Activated CD8-positive, alpha-beta memory T cell treated with anti-CD3 and anti-CD28 coated beads for 36 hours (primary cell): ENCODE data around the gene UCK1. TPM values are rescaled to one million over a fixed set of nuclear protein-coding genes. Genes with fewer than 3 reads are reported as not detected.

Experiments used
- CTCF ChIA-PET: fragments of 350-600 bp; sonication (Branson Sonifier 250); formaldehyde crosslinking; loops from one replicate; lab custom pipeline; 2021; ENCODE audit warnings: antibody characterized with exemption; lab: Charles Lee
- POLR2A ChIA-PET: fragments of 350-600 bp; sonication (Branson Sonifier 250); formaldehyde crosslinking; loops from one replicate; lab custom pipeline; 2021; ENCODE audit warnings: antibody characterized with exemption; lab: Charles Lee
- total RNA-seq, 2 experiments: library from RNA; stranded (reverse); gene quantifications; one replicate each; pipeline ENCODE4 v1.2.3, GENCODE V29; 2021

Gene UCK1
- 10 to 100 TPM; 22.8 to 24.3 TPM for total RNA-seq

DNA sequence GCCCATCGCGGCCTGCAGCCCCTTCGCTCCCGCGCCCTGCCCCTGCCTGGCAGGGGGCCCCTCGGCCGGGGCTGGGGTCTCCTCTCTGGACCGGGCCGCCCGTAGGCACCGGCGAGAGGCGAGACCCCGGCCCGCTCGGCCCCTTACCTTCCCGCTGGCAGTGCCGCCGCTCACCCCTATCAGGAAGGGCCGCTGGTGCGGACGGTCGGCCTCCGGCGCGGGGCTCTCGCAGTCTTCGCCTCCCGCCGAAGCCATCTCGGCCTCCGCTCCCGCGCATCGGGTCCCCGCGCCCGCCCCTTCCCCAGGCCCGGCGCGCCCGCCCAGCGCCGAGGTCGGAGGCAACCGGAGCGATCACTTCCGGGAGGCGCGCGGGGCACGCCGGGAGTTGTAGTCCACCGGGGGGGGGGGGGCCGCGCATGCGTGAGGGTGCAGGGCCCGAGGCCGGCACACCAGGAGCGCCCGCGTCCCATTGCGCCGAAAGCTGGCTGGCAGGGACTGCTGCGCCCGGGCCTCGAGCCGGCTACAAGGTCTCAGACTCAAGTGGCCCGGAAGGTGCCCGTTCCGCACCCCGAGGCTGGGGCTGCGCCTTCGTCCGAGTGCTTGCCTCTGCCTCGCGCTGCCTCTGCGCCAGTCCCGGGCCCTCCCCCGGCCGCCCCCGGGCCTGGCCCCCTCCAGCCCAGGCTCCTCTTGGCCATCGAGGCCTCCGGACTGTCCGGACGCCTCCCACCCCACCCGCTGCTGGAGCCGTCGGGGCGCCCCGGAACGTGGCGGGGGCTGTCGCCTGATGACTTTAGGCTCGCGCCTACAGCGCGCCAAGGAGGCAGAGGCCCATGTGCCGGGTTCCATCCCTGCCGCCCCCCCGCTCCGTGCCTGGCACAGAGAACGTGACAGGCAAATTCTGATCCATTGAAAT is at the start of gene UCK1:
Gene UCK1, minus strand, starts transcription at position 344 of the 913 bp plus-strand sequence. Its CDS starts 89 bp downstream, at position 255.
- ChIA-PET POLR2A (interaction anchor here (0.7 kb wide), 4 partner anchors 8 to 227 kb away, joined by 3 to 5 read pairs (median 4); no protein-coding TSS in a partner anchor), CTCF (interaction anchor here (1.4 kb wide), 1 partner anchor 60 kb away, joined by 3 read pairs; no protein-coding TSS in a partner anchor)

DNA sequence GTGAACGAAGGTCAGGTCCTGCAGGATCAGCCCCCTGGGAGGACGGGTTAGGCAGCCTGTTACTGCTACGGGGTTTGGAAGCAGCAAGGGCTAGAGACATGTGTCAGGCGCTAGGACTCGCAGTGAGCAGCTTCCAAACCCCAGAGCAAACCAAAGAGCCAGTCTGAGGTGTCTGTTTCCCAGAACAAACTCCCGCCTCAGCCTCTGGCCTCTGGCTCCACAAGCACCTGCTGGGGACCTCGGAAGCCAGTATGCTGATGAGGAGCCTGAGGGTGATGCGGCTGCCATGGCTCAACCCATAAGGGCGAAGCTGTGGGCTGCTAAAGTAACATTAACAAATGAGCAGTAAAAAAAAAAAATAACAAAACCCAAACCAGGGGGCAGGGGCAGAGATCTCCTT is 49.3 kb upstream of the UCK1 start:
- CTCF ChIA-PET: interaction anchor here (1.3 kb wide), 1 partner anchor 11 kb away, joined by 3 read pairs; no protein-coding TSS in a partner anchor

GRCh38 chr9:131579789-131580211 is 48.7 kb upstream of the UCK1 start:
- ChIA-PET POLR2A (interaction anchor here (1.5 kb wide), 1 partner anchor 207 kb away, joined by 3 read pairs; no protein-coding TSS in a partner anchor), CTCF (interaction anchor here (0.5 to 1.7 kb wide), 4 partner anchors 12 to 309 kb away, joined by 3 to 4 read pairs (median 4); no protein-coding TSS in a partner anchor)

More for the DNA sequence above, 49.3 kb upstream of the UCK1 start:
- POLR2A ChIA-PET: interaction anchor here (0.7 kb wide), 1 partner anchor 124 kb away, joined by 3 read pairs; no protein-coding TSS in a partner anchor

DNA sequence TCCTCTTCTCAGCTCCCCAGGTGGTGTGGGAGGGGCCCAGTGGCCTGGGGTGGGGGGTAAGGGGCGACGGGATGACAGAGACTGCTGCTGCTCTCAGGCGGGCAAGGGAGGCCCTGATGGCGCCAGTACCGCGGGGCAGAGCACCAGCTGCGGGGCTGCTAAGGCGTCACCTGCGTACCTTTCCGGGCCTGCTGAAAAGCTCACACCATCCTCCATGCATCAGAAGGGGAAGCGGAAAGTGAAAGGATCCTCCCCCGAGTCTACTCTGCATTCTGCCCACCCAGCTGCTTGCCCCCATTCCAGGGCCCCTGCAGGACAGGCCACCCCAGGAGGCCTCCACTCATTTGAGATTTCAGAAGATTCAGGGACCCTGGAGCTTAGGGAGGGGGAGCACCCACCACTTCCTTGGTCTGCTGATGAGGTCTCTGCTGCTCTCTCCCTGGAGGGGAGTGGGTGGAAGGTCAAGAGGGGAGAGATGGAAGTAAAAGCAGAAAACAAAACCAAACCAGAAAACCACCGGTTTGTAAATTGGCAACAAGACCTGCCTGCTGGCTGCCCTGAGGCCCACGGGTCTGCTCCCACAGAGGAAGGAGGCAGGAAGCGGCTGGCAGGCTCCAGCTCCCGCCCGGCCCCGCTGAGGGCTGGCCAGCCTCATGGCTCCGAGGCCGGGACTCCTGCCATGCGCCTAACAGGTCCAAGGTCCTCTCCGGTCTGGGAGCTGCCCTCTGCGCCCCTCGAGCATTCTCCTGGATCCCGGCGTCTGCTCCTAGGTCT is 47.9 kb upstream of the UCK1 start:
- POLR2A ChIA-PET: interaction anchor here (1.5 kb wide), 1 partner anchor 206 kb away, joined by 3 read pairs; no protein-coding TSS in a partner anchor
- CTCF ChIA-PET: interaction anchor here (0.5 to 1.7 kb wide), 5 partner anchors 12 to 308 kb away, joined by 3 to 9 read pairs (median 4); no protein-coding TSS in a partner anchor

DNA sequence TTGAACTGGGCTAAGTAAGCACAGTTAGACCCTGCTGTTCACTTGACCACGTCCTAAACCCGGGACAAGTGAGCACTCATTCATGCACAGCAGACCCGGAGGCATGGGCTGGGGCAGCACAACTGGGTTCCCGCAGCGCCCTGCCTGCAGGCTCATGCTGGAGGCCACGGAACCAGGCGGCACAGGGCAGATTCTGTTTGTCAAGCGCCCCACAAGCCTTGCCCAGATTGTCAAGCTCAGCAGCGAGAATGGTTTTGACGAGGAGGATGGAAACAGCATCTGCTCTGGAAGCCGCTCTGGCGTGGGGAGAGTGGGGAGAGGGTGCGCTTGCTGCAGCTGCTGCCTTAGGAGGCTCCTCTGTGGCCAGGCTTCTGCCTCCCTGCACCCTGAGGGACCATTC is 47.0 kb upstream of the UCK1 start:
- POLR2A ChIA-PET: no interaction called here
- CTCF ChIA-PET: interaction anchor here (1.5 to 1.7 kb wide), 2 partner anchors 13 to 228 kb away, joined by 4 to 9 read pairs; no protein-coding TSS in a partner anchor

- ChIA-PET CTCF (no interaction called here), POLR2A (no interaction called here)
Measured at GRCh38 chr9:131577005-131578000, 46.2 kb upstream of the UCK1 start.

DNA sequence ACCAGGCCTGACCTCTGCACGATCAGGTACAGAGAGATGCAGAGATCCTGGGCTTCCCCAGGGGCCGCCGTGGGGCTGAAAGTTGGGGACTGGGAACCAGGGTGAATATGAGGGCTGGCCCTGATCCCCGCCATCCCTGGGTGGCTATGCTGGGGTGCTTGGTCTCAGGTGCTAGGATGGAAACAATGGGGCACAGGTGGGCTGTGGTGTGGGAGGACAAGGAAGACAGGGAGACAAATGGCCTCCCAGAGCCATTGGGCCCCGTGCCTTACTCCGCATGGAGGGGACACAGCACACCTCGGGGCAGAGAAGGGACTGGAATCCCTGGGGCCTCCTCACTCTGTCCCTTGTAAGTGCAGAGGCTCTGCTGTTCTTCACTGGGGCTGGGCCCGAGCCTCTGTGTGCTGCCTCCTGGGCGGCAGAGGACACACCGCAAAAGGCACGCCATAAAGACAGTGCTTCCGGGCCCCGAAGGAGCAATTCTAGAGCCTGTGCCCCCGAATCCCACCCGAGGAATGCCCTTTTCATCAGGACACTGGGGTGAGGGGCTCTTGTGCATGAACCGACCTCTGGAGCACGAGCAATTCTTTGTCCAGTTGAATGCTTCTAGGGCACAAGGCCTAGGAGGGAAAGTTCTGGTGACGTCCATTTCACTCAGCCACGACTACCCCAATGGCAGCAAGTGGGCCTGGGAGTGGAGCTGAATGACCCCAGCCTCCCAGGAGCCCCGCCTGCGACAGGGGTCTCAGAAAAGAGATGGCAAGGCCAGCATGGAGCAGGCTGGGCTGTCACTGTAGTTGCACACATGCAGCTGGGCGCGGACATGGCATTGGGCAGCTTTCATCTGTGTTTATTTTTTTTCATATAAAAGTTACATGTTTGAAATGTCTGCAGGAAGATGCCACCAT is 45.1 kb upstream of the UCK1 start:
- POLR2A ChIA-PET: no interaction called here
- CTCF ChIA-PET: no interaction called here

DNA sequence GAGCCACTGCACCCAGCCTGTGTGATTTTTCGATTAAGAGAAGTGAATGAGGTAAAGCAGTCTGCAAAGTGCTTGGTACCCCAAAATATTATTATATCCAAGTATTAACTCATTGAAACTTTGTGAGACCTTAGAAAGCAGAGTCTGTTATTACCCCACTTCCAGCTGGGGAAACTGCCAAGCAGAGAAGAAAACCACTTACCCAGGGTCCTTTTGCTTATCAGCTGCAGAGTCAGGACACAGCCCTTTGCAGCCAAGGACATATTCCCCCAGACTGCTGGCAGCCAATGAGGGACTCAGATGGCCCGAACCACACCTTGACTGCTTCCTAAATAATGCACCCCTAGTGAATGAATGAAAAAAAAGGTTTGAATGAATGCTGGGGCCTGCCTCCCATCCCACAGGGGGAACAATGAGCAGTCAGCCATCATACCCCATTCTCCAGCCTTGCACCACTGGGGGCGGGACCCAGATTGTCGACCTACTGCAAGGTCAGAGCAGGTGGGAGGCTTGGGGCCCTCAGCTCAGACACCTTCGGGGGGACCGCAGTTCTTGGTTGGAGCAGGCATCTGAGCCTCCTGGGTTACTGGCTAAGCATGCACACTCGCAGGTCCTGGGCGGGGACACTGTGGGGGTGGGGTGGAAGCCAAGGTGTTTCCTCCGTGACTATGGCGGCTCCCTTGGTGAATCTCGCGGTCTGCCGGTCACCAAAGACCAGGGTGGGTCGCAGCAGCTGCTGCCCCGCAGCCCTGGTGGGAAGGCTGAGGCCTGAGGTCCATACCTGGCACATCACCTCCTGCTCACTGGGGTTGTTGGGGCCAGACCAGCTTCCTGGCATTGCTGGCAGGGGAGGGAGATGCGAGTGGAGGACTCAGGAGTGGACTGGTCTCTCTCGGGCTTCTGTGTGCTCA is 43.9 kb upstream of the UCK1 start:
- ChIA-PET POLR2A (no interaction called here), CTCF (interaction anchor here (1.3 kb wide), 1 partner anchor 165 kb away, joined by 3 read pairs; the partner anchor contains the start of gene RAPGEF1)

- ChIA-PET CTCF (no interaction called here), POLR2A (no interaction called here)
Measured at GRCh38 chr9:131567910-131568309, 36.8 kb upstream of the UCK1 start.

DNA sequence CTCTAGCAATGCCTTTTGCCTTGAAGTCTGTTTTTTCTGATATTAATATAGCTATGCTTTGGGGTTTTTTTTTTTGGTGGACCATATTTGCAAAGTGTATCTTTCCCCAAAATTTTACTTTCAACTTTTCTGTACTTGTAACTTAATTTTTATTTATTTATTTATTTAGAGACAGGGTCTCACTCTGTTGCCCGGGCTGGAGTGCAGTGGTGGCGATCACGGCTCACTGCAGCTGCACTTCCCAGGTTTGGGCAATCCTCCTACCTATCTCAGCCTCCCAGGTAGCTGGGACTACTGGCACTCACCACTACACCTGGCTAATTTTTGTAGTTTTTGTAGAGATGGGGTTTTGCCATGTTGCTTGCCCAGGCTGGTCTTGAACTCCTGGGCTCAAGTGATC is 35.1 kb upstream of the UCK1 start:
- POLR2A ChIA-PET: interaction anchor here (0.6 to 0.7 kb wide), 2 partner anchors 31 to 102 kb away, joined by 3 to 4 read pairs; no protein-coding TSS in a partner anchor

GRCh38 chr9:131565369-131565768 is 34.3 kb upstream of the UCK1 start:
- POLR2A ChIA-PET: interaction anchor here (0.6 to 0.7 kb wide), 2 partner anchors 30 to 102 kb away, joined by 3 to 4 read pairs; no protein-coding TSS in a partner anchor
- CTCF ChIA-PET: interaction anchor here (1.4 kb wide), 1 partner anchor 27 kb away, joined by 3 read pairs; no protein-coding TSS in a partner anchor

More for the DNA sequence above, 35.1 kb upstream of the UCK1 start:
- CTCF ChIA-PET: interaction anchor here (1.4 kb wide), 1 partner anchor 26 kb away, joined by 3 read pairs; no protein-coding TSS in a partner anchor

DNA sequence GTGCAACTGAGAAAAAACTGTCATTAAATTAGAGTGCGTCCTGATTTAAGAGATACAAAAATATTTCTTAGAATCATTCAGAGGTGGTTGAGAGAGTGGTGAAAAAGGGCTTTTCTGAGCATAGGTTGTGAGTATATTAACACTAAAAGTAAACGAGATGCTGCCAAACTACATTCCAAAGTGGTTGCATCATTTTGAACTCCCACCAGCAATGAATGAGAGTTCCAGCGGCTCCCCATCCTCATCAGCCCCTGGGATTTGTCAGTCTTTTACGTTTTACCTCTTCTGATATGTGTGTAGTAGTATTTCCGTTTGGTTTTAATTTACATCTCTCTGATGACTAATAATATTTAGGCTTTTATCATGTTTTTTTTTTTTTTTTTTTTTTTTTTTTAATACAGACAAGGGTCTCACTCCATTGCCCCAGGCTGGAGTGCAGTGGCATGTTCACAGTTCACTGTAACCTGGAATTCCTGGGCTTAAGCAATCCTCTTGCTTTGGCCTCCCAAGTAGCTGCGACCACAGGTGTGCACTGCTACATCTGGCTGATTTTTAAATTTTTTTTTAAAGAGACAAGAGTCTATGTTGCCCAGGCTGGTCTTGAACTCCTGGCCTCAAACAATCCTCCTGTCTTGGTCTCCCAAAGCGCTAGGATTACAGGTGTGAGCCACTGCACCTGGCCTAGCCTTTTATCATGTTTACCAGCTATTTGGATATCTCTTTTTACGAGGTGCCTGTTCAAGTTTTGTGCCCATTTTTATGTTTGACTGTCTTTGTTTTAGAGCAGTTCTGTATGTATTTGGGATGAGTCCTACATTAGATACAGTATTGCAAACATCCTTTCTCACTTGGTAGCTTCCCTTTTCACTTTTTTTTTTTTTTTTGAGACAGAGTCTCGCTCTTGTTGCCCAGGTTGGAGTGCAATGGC is 31.2 kb upstream of the UCK1 start:
- CTCF ChIA-PET: interaction anchor here (0.7 kb wide), 2 partner anchors 80 to 1088 kb away, joined by 3 read pairs; no protein-coding TSS in a partner anchor

DNA sequence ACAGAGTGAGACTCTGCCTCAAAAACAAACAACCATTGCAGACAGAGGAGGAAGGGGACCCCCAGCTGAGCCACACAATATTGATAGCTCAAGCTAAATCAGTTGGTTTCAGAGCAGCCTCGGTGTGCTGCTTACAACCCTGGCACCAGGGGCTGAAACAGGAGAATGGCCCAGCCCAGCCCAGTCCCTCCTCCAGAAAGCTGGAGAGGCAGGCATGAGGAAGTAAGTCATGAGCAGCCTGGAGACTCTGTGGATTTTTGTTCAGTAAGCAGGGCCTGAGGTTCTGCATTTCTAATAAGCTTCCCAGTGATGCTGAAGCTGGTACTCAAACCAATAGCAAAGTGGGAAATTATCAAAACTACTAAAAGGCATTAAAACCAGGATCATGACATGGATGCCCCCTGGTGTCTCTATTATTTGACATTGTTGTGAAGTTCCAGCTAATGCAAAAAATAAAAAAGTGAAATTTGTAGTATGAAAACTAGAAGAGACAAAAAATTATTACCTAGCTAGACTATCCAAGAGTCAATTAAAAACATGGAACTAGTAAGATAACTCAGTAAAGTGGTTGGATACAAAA is 28.4 kb upstream of the UCK1 start:
- CTCF ChIA-PET: interaction anchor here (0.7 to 1.3 kb wide), 3 partner anchors 20 to 210 kb away, joined by 3 to 5 read pairs (median 4); no protein-coding TSS in a partner anchor
- POLR2A ChIA-PET: no interaction called here

More for the DNA sequence above, 31.2 kb upstream of the UCK1 start:
- POLR2A ChIA-PET: no interaction called here
